HG03064 (cell line): ENCODE measurements around the gene MRS2.

ENCODE experiments used
- ATAC-seq: cut with Tn5 transposase; IDR thresholded peaks from one replicate; pipeline ENCODE4 v1.9.1; 2021; ENCODE audit warnings: low read depth; ENCODE audit not compliant: unreplicated experiment

MRS2 gene

DNA sequence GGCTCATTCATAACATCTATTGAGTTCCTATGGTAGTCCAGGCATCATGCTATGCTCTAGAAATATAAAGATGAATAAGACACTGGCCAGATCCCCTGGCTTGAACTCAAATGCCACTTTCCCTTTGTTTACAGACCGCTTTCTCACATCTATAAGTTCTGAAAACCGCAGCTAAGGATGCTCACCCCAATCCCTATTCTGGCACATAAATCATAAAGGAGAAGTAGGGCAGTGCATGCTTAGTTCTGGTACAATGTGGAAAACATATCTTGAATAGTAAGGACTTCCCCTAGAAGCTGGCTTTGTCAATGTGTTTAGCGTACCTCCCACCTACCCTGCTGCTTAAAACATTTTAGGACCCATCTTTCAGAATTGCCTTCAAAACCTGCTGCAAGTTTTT lies 26.4 kb downstream of the MRS2 start:
- ATAC-seq = no peak

DNA sequence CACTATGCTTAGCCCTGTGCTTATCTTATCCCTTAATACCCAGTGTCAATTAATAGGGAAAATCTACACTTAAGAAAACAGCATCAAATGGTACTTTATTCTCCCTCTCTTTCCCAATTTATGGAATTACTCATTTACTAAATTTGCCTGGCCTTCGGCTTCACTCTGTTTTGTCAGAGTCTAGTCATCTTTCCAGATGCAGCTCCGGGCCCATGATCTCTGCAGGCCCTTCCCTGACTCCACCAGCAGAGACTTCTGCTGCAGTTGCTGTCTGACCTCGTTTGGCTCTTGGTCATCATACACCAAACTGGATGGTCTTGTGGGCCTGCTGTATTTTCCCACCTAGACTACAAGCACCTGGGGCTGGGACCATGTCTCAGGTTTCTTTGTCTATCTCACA lies 27.4 kb downstream of the MRS2 start:
- no peak for ATAC-seq

DNA sequence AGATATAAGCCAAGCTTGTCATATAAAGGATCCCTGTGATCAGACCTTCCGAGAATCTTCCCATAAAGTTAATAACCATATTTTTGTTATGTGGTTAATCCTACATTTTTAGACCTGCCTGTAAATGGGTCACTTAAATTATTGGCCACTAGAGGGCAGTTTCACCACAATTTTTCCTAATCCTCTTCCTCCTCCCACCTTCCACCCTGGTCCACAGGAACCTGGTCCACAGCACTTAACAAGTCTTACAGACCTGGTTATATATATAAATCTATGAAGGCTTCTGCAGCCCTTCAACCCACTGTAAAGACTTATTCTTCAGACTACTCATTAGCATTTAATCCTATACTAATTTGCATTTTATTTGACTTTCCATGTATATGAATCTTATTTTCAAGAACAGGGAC lies 28.3 kb downstream of the MRS2 start:
- ATAC-seq = no peak

DNA sequence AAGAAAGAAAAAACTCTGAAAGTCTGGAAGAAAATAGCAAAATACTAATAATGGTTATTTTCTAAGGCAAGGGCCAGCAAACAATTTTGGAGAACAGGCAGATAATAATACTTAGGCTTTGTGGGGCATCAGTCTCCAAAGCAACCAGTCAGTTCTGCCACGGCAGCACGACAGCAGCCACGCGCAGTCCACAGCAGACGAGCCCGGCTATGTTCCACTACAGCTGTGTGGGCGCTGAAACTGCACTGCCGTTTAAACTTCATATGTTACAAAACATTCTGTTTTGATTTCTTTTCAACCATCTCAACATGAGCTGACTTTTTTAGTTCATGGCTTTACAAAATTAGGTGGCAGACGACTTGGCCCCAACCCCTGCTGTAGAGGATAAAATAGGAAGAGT lies 29.9 kb downstream of the MRS2 start:
- ATAC-seq = no peak

DNA sequence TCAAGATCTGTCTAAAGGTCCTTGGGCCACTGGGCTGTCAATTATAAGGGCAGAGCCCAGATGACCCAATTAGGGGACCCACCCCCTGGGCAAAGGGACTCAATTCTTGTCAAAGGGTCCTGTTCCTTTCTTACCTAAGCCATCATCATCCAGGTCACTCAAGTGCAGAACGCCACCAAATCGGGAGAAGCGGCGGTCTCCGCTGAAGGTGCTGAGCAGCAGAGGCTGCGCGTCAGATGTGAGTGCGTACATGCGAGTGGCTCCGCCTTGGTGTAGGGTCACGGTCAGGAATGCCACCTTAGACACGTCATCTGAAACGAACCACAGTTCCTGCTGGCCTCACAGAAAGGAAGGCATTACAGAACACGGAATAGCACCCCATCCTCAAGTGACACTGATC lies 34.2 kb downstream of the MRS2 start:
- ATAC-seq = no peak

DNA sequence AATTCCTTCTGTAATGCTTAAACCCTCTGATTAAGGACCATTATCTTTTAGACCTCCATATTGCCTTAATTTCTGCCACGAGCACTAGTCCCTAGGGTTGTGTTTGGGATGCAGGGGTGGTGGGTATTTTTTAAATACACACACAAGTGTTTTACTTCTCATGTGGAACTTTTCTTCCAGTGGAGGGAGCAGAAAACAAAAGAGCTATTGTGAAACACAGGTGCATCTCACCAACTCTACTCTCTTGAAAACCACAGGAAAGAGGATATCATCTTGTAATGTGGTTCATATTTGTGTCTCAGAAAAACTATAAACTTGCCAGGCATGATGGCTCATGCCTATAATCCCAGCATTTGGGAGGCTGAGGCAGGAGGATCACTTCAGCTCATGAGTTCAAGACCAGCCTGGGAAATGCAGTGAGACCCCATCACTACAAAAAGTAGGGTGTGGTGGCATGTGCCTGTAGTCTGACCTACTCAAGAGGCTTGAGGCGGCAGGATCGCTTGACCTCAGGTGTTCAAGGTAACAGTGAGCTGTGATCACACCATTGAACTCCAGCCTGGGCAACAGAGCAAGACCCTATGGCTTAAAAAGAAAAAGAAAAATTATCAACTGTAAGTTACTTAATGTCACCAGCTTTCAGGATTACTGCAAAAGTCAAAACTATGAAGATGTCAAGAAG lies 37.3 kb downstream of the MRS2 start:
- no peak for ATAC-seq

DNA sequence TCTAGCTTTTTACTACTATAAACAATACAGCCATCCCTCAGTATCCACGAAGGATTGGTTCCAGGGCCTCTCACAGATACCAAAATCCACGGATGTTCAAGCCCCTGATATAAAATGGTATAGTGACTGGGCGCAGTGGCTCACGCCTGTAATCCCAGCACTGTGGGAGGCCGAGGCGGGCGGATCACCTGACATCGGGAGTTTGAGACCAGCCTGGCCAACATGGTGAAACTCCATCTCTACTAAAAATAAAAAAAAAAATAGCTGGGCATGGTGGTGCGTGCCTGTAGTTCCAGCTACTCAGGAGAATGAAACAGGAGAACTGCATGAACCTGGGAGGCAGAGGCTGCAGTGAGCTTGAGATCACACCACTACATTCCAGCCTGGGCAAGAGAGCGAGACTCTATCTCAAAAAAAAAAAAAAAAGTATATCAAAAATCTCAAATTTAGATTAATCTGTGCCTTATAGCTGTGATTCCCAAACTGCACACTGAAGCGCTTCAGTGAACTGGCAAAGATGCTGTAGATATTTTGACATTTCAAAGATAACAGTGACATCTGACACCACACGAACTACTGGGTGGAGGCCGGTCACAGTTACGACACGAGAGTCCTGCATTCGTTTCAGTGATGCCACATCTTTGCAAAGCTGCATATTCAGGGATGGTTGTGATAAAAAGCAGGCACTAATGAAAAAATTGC lies 38.3 kb downstream of the MRS2 start:
- no peak for ATAC-seq

DNA sequence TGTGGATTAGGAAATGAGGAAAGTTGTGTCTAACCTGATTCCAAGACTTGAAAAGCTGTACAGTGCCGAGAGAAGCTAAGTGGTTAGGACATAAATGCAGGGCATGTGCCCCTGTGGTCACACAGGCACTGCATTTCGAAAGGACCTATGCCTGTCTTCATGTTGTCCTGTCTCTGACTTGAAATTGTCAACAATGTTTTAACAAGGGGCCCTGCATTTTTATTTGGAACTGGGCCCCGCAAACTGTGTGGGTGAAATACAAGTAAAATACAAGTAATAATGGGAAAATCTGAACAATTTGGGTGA lies 38.8 kb downstream of the MRS2 start:
- no peak for ATAC-seq

DNA sequence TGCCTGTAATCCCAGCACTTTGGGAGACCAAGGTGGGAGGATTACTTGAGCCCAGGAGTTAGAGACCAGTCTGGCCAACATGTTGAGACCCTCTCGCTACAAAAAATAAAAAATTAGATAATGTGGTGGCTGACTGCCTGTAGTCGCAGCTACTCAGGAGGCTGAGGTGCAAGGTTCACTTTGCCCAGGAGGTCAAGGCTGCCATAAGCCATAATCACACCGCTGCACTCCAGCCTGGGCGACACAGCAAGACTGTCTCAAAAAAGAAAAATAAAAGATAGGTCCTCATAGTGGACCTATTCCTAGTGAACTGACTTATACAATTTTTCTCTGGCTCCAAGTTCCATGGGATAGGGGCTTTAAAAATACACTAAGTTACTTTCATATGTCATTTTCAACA lies 41.9 kb downstream of the MRS2 start:
- no peak for ATAC-seq

DNA sequence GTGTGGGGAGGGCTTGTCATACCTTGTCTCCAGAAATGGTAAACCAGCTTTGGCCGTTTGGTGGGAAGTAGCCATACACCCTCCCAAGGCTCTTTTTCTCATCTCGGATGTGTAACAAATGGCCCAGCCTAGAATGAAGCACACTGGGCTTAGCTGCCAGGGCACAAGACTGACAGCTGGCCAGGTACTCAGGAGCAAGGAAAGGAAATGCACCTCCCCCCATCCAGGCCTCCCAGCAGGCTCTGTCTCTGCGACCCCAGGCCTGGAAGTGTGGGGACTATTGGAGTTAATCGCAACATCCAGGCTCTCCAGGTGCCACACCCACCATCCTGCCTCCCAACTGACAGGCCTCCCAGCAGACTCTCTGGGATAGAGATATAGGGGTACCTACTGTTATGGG lies 43.0 kb downstream of the MRS2 start:
- ATAC-seq = no peak

DNA sequence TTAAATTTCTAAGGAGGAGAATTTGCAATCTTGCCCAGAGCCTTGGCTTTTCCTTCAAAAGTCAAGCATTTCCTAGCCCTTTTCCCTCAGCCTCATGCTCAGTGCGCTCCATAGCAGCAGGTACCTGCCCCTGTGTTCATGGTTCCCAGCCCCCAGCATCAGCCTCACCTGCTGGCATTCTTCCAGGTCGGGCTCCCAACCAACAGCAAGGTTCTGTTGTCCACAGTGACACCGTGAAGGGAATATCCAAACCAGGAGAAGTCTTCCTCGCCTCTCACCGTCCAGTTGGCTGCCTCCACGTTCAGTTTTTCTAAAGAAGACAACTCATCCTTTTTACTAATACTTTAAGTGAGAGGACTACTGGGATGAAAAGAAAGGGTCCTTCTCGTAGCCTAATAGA lies 43.9 kb downstream of the MRS2 start:
- ATAC-seq = no peak

DNA sequence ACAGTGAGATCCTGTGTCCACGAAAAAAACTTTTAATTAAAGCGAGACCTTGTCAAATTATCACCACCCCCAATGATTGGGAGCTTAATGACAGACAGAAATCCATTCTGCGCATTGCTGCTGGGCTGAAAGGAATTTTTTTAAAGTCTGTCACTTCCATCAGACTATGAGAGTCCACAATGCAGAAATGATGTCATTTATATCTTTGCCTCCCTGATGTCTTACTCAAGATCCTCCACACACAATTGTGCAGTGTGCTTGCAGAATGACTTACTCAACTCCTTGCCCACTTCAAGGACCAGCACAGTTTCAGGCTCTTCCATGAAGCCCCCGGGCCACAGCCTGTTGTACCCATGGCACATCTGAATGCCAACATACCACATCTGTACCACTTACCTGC lies 45.7 kb downstream of the MRS2 start:
- no peak for ATAC-seq

DNA sequence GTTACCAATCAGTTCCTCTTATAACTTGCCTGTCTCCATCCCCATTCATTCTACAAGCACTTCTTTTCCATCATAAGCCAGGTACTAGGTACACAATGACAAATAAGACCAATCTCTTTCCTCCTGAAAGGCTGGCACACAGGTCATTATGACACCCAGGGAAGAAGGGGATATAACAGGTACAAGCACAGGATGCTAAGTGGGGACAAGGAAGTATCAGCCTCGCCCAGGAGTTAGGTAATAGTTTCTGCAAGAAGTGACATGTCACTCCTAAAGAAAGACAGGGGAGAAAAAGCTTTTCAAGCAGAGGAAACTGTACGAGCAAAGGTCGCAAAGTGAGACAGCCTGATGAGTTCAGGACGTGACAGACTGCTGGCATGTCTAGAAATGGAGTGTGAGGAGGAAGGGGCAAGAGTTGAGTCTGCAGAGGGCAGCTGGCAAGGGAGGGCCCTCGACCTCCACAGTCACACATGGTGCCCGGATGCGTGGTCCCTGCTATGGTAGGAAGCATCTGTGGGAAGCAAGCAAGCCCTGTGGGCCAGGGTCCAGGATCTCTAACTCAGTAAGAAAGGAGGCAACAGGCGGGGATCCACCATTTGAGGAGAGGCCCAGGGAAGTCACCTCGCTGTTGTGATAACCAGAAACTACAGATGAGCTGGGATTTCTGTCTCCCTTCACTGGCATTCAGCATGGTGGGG lies 46.2 kb downstream of the MRS2 start:
- ATAC-seq = no peak

DNA sequence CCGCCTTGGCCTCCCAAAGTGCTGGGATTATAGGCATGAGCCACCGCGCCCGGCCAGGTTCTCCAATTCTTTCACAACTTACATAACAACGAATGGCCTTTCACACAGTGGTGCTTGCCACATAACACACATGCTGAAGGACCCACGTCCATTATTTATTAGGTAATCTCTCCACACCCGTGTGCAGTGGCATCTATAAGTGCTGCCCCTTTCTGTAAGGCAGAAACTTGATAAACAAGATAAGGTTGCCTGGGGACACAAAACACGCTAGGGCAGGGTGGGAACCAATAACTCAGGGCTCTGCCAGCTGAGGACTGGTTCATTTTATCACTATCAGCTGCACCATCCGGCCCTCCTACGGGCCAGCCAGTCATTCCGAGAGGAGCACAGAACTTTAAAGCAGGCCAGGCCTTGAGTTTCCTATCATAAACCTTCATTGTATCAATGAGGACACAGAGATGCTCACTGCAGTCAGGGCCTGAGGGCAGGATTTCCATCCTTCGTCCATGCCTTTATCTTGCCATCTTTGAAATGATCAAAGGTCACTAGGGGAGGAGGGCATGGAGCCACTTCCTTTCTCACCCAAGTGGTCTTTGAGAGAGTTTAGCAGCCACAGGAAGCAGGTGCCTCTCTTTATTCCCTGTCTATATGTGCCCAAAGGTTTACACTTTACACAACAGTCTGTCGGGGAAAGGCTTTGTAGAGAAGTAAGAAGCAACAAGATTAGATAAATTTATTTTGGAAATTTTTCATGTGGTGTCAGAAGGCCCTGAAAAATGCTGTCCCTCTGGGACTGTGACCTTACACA lies 49.0 kb downstream of the MRS2 start:
- no peak for ATAC-seq

DNA sequence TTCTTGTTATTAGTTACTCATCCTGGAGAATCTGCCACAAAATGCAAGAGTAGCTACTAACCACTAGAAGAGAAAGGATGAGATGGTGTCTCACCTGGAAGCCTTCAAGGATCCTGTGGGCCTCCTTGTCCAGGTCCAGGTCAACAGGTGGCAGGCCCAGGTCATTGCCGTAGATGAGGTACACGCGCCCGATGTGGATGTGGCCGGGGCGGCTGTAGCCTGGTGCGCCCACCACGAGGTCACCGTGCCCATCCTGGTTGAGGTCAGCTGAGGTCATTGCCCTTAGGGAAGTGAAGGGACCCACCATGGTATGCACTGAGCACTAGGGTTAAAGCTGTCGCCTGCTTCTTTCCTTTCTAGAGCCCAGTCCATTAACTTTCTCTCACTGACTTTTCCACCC lies 51.2 kb downstream of the MRS2 start:
- ATAC-seq = no peak

DNA sequence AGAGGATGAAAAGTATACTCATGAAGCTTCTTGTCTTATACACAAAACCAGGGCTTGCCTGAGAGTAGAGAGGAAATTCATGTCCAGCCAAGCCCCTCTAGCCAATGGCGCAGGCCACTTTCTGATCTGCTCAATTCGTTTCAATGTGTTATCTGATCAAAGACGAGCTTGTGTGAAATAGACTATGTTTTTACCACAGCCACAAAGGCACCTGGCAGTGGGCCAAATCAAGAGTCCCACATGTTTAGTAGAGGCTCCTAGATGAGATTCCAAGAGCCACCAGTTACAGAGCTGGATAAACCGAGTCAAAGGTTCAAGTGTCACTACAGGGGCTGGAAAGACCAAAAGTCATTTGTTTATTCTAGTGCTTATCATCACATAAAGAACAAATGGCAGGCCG lies 51.7 kb downstream of the MRS2 start:
- ATAC-seq = no peak

DNA sequence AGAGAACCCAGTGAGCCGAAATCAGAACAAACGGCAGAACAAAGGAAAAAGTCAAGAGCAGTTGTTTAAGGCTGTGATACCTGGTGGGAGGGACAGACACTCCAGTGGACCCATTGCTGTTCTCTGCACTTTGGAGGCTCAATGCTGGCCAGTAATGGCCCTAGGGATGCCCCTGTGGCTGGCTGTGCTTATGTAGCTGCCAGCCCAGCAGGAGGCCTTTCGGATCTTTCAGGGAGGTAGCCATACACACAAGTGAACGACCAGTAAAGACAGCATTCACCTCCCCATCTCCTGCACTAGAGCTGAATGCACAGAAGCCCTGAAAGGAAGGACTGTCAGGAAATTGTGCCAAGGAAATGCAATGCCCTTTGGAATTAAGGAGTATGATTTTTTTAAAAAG lies 52.3 kb downstream of the MRS2 start:
- ATAC-seq = no peak

DNA sequence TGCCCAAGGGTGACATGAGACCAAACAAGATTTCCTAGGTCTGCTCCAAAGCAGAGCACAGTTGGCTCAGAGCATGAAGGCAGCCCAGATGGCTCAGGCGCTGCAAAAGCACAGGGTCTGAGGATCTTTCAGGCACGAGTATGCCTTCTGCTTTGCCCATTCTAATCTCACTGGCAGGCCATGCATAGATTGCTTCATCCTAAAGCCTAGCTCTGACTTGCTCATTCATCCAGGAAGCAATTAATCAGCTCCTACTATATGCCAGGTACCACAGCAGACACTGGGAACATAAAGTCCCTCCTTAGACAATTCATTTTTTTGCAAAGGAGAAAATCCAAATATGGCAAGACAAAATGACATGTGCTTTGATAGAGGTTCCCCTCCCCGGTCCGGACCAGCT lies 55.4 kb downstream of the MRS2 start:
- ATAC-seq = no peak

DNA sequence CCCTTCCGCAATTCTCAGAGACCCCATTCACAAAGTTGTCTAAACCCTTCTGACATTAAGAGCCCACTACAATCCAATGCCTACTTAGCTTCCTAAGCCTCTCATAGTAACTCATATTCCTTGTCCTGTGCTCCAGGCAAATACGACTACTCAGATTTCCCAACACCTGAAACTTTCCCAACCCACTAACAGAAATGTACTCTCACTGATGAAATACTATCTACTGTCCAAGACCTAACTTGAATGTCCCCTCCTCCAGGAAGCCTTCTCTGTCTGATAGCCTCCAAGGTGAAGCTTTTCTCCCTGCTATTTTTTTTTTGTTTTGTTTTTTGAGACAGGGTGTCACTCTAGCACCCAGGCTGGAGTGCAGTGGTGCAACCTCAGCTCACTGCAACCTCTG lies 56.2 kb downstream of the MRS2 start:
- no peak for ATAC-seq

DNA sequence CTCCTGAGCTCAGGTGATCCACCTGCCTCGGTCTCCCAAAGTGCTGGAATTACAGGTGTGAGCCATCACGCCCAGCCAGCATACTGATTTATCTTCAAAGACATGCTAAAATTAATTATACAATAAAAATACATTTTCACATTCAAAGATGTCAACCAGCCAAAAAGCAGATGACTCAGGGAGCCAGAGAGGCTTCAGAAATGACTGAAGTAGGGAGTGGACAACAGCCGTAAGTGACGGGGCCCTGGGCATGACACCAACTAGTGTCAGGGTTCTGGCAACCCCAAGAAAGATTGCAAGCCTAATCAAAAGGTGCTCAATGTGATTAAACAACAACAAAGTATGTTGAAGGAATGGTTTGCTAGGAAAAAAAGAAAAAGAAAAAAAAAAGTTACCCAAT lies 58.2 kb downstream of the MRS2 start:
- no peak for ATAC-seq

DNA sequence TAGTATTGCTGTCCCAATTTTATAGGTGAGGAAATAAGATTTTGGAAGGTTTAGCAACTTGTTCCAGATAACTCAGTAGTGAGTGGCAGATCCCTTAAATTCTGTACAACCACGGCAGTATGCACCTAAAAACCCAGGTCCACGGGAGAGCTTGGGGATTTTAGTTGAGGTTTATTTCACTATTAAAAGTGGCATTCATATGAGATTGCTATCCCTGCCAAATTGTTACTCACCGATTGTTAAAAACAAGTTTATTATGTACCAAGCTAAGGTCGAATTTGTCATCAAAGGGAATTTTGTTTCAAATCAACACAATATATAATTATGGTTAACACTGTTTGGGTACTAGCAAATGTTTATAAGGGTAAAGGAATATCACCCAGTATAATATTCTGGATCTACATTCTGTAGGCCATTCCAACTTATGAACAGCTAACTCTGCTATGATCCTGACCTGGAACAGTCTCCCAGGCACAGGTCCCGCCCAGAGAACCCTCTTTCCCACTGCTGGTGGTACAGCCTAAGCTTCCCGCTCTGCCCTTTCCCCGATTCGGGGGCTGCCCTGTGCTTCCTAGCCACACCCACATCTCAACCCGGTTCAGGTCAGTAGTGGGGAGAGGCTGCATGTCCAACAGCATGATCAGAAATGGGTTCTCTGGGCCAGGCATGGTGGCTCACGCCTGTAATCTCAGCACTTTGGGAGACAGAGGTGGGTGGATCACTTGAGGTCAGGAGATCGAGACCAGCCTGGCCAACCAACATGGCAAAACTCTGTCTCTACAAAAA lies 61.7 kb downstream of the MRS2 start:
- no peak for ATAC-seq
